RKO (cell line): ENCODE data around the gene TMEM54.

Experiments
- DNase-seq: peaks from one replicate; pipeline ENCODE4 v3.0.0-alpha.2; 2016; ENCODE audit warnings: low spot score

TMEM54 gene

GRCh38 chr1:32864375-32865019, 36.7 kb downstream of the TMEM54 start:
- no peak for DNase-seq

- no peak for DNase-seq
Measured at GRCh38 chr1:32863881-32864245, 37.3 kb downstream of the TMEM54 start.

GRCh38 chr1:32863218-32863880, 37.8 kb downstream of the TMEM54 start:
- no peak for DNase-seq

- DNase-seq = no peak
Measured at GRCh38 chr1:32861904-32862695, 39.1 kb downstream of the TMEM54 start.

GRCh38 chr1:32860566-32860965, 40.6 kb downstream of the TMEM54 start:
- no peak for DNase-seq

GRCh38 chr1:32859915-32860314, 41.3 kb downstream of the TMEM54 start:
- no peak for DNase-seq

- no peak for DNase-seq
Measured at GRCh38 chr1:32858791-32859190, 42.4 kb downstream of the TMEM54 start.

GRCh38 chr1:32858136-32858535, 43.1 kb downstream of the TMEM54 start:
- no peak for DNase-seq

GRCh38 chr1:32855861-32856617, 45.1 kb downstream of the TMEM54 start:
- no peak for DNase-seq

- DNase-seq = no peak
Measured at GRCh38 chr1:32848354-32849063, 52.7 kb downstream of the TMEM54 start.
